ENCODE results near the gene RSPH3. TPM values are rescaled to one million over a fixed set of nuclear protein-coding genes. Genes with fewer than 3 reads are reported as not detected.

RSPH3 gene, protein sequence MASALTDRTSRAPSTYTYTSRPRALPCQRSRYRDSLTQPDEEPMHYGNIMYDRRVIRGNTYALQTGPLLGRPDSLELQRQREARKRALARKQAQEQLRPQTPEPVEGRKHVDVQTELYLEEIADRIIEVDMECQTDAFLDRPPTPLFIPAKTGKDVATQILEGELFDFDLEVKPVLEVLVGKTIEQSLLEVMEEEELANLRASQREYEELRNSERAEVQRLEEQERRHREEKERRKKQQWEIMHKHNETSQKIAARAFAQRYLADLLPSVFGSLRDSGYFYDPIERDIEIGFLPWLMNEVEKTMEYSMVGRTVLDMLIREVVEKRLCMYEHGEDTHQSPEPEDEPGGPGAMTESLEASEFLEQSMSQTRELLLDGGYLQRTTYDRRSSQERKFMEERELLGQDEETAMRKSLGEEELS
- 5.3 TPM for polyA plus RNA-seq (2013, experiment 1 of 2)
- 4.6 TPM for polyA plus RNA-seq (2013, experiment 2 of 2)

DNA sequence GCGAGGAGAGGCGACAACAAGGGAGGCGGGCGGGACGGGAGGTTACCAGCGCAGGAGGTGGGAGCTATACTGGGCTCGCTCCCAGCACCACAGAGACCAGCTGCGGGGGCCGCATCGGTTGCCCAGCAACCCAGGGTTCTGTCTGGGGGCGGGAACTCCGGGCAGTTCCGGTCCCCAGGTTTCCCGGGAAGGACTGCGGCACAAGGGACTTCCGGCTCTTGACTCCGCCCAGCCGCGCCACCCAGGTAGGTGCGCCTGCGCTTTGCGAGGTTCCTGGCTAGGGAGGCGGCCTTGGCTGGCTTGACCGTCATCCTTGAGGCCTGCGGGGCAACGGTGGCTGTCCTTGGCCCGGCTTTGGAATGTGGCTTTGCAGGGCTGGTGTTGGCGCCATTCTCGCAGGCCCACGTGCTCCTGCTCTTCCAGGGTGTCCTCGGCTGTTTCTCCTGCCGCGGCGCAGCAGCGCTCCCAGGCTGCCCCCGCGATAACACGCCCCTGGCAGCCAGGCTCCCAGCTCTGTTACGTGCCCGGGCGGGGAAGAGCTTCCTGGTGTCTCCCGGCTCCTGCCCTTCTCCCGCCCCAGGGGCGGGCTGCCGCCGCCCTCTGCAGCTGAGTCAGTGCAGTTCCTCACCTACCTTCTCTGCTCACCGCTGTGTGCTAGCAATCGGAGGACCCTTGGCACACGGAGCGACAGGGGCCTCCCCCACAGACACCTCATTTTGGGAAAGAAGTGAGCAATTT is at the start of gene RSPH3:
Gene RSPH3 (minus strand): TSS at position 537 of the 738 bp plus-strand sequence. CDS start 652 bp downstream, outside the sequence.
- no peaks in the 10 kb centered on the region for H3K9me3 ChIP-seq (ENCODE audit: control insufficient read depth, low read length)
- peak within 1 kb of the TSS; percentile 69 for H3K4me3 ChIP-seq (ENCODE audit: extremely low read depth, insufficient read depth, low read length, poor library complexity, severe bottlenecking)
- H3K36me3 ChIP-seq (ENCODE audit: control insufficient read depth, insufficient read depth, low read length): no peaks in the 10 kb centered on the region
- WGBS, 2 experiments (ENCODE audit: insufficient coverage in 2 of 2): 0% methylated on average over 46 to 47 of the region's 50 CpGs
- peak within 1 kb of the TSS; percentile 92 for H3K27ac ChIP-seq (ENCODE audit: low read depth, low read length, severe bottlenecking)
- peaks cover 12% of the 10 kb centered on the region for H3K4me1 ChIP-seq (ENCODE audit: control insufficient read depth, insufficient read depth, low read length, poor library complexity, severe bottlenecking)

DNA sequence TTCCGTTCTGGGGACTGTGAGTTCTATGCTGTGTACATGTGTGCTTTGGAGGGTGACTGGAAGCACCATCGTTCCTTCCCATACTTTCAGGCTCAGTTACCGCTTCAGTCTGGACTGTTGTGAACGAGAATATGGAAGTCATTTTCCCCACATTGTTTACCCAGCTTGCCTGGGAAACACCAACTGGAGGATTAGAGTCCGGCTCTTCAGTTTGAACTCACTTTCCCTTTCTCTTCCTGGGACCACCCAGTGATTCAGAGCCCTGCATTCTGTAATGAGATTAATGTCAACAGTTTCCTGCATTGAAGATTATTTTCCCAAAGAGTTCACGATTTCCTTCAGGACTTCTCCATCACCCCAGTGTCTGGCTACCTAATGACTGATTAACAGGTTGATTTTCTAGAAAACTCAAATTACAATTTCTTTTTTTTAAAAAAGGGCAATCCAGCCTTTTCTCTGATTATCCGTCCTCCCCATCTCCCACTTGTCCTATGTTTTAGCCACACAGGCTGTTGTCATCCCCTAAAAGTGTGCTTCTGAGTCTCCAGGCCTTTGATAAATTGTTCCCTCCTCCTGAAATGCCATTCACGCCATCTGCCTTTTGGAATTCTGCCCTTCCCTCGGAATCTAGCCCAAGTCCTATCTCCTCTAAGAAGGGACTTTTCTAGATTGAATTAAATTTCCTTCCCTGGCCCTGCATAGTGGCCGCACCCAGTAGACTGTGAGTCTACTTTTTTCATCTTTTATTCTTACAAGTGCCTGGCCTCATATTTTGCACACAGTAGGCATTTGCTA is 48.1 kb upstream of the RSPH3 start:
- H3K27ac ChIP-seq (ENCODE audit: low read depth, low read length, severe bottlenecking): no peak overlapping the region
- H3K4me1 ChIP-seq (ENCODE audit: control insufficient read depth, insufficient read depth, low read length, poor library complexity, severe bottlenecking): no peaks in the 10 kb centered on the region
- H3K4me3 ChIP-seq (ENCODE audit: extremely low read depth, insufficient read depth, low read length, poor library complexity, severe bottlenecking): no peak overlapping the region
- H3K36me3 ChIP-seq (ENCODE audit: control insufficient read depth, insufficient read depth, low read length): no peaks in the 10 kb centered on the region
- no peaks in the 10 kb centered on the region for H3K9me3 ChIP-seq (ENCODE audit: control insufficient read depth, low read length)
- 91 to 93% methylated on average over 4 to 6 of the region's 10 CpGs for WGBS, 2 experiments (ENCODE audit: insufficient coverage in 2 of 2)

DNA sequence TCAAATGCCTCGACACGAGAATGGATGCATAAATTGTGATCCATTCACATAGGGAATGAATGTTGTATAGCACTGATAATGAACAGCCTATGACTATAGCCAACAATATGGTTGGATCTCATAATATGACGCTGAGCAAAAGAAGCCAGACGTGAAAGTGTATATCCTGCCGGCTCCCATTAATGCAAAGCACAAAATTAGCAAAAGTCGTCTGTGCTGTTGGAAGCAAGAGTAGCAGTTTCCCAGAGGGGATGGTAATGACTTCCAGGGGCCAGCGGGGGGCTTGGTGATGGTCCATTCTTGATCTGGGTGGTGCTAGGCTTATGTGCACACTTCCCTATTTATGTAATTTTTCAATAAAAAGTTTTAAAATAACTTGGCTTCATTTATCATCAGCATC is 45.8 kb upstream of the RSPH3 start:
- Histone ChIP-seq H3K36me3 (ENCODE audit: control insufficient read depth, insufficient read depth, low read length) (no peaks in the 10 kb centered on the region), H3K27ac (ENCODE audit: low read depth, low read length, severe bottlenecking) (no peak overlapping the region), H3K4me1 (ENCODE audit: control insufficient read depth, insufficient read depth, low read length, poor library complexity, severe bottlenecking) (no peaks in the 10 kb centered on the region), H3K4me3 (ENCODE audit: extremely low read depth, insufficient read depth, low read length, poor library complexity, severe bottlenecking) (no peak overlapping the region), H3K9me3 (ENCODE audit: control insufficient read depth, low read length) (no peaks in the 10 kb centered on the region)
- WGBS, 2 experiments (ENCODE audit: insufficient coverage in 2 of 2): 66 to 98% methylated on average over 4 to 6 of the region's 7 CpGs

DNA sequence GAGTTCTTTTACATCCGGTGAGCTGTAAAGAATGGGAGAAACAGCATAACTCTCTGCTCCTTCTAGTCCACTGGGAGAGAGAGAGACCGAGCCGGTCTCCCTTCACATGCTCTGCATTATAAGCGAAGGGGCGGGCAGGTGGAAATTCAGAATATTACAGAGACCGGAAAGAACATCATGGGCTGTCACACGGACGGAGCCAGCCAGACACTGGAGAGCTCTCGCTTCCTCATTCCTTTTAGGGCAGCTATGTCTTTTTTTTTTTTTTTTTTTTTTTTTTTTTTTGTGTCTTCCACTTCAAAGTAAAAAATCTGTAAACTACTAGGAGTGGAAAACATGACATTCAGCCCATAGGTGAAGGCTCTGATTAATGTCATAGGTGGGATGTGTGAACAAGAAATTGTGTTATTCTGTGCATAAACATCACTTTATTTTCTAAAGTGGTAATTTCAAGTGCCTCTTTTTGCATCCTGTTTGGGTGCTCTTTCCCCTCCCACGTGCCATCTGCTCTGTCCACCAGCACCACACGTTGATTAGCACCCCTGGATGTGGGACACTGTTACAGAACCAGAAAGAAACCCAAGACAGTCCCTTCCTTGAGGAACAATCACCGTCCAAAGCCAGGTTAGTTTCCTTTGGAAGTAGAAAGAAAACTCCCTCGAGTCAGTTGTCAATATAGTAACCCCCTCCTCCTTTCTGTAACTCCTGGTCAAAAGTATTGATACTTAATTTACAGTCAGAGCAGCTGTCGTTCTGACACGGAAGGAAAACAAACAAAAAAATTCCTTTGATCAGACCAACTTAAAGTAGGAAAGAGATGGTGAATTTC is 45.1 kb upstream of the RSPH3 start, which contains the start of gene TAGAP:
Gene TAGAP (minus strand): TSS at position 93 of the 829 bp plus-strand sequence. CDS start 845 bp downstream, outside the sequence.
- no peaks in the 10 kb centered on the region for H3K4me1 ChIP-seq (ENCODE audit: control insufficient read depth, insufficient read depth, low read length, poor library complexity, severe bottlenecking)
- H3K9me3 ChIP-seq (ENCODE audit: control insufficient read depth, low read length): no peaks in the 10 kb centered on the region
- H3K27ac ChIP-seq (ENCODE audit: low read depth, low read length, severe bottlenecking): no peak within 1 kb of the TSS
- WGBS, 2 experiments (ENCODE audit: insufficient coverage in 2 of 2): 77 to 78% methylated on average over 4 to 6 of the region's 15 CpGs
- no peak within 1 kb of the TSS for H3K4me3 ChIP-seq (ENCODE audit: extremely low read depth, insufficient read depth, low read length, poor library complexity, severe bottlenecking)
- H3K36me3 ChIP-seq (ENCODE audit: control insufficient read depth, insufficient read depth, low read length): no peaks in the 10 kb centered on the region

DNA sequence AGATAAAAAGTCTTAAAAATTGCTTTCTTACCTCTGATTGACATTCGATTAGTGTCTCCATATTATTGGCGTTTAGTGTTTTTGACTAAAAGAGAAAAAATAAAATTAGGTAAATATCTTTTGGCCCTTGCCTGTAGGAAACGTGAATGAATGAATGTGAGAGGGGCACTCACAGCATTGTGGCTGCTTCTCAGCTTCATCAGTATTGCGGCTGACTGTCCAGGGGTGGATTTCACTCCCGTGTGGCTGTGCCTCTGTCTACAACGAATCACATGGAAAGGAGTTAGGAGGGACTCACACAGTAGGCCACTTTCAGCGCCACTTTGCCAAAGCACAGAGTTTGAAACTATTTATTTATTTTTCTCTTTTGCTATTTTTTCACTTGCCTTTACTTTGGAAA is 43.9 kb upstream of the RSPH3 start:
- WGBS, 2 experiments (ENCODE audit: insufficient coverage in 2 of 2): 74 to 75% methylated on average over 1 to 3 of the region's 7 CpGs
- no peak overlapping the region for H3K27ac ChIP-seq (ENCODE audit: low read depth, low read length, severe bottlenecking)
- no peaks in the 10 kb centered on the region for H3K36me3 ChIP-seq (ENCODE audit: control insufficient read depth, insufficient read depth, low read length)
- H3K4me3 ChIP-seq (ENCODE audit: extremely low read depth, insufficient read depth, low read length, poor library complexity, severe bottlenecking): no peak overlapping the region
- no peaks in the 10 kb centered on the region for H3K9me3 ChIP-seq (ENCODE audit: control insufficient read depth, low read length)
- H3K4me1 ChIP-seq (ENCODE audit: control insufficient read depth, insufficient read depth, low read length, poor library complexity, severe bottlenecking): no peaks in the 10 kb centered on the region

DNA sequence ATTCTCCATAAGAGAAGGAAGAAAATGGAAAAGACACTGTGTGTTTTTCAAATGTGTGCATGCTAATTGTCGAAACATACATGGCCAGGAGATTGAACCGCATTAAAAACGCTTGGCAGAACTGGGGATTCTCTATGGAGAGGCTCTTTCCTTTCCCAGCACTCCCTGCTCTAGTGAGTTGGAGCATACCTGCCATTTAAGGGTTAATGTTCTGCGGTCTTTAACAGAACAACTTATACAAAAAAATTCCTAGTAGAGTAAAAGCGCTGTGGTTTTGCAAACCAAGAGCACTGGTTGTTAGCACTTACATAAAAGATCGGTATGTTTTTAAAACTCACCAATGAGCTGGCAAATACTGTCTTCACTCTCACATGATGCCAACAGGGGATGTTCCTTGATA is 43.2 kb upstream of the RSPH3 start:
- Histone ChIP-seq H3K4me1 (ENCODE audit: control insufficient read depth, insufficient read depth, low read length, poor library complexity, severe bottlenecking) (no peaks in the 10 kb centered on the region), H3K4me3 (ENCODE audit: extremely low read depth, insufficient read depth, low read length, poor library complexity, severe bottlenecking) (no peak overlapping the region), H3K9me3 (ENCODE audit: control insufficient read depth, low read length) (no peaks in the 10 kb centered on the region), H3K27ac (ENCODE audit: low read depth, low read length, severe bottlenecking) (no peak overlapping the region), H3K36me3 (ENCODE audit: control insufficient read depth, insufficient read depth, low read length) (no peaks in the 10 kb centered on the region)
- WGBS, 2 experiments (ENCODE audit: insufficient coverage in 2 of 2): 70 to 82% methylated on average over 3 to 4 of the region's 6 CpGs

DNA sequence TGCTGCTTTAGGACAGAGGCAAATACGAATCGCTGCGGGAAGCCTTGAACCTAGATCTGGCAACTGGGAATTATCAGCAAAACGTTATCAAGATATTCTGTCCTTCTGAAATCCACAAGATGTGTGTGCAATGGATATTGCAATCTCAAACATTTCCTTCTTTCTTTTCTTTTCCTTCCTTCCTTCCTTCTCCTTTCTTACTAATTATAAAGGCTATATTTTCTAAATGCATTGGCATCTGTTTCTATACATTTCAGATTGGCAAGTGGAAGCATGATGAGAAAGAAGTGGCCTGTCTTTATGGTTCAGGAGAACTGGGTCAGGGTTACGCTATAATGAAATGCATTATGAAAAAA is 42.8 kb upstream of the RSPH3 start:
- no peak overlapping the region for H3K4me3 ChIP-seq (ENCODE audit: extremely low read depth, insufficient read depth, low read length, poor library complexity, severe bottlenecking)
- peak overlapping the region; percentile 63 for H3K27ac ChIP-seq (ENCODE audit: low read depth, low read length, severe bottlenecking)
- 21 to 34% methylated on average over 4 of the region's 5 CpGs for WGBS, 2 experiments (ENCODE audit: insufficient coverage in 2 of 2)
- no peaks in the 10 kb centered on the region for H3K9me3 ChIP-seq (ENCODE audit: control insufficient read depth, low read length)
- no peaks in the 10 kb centered on the region for H3K4me1 ChIP-seq (ENCODE audit: control insufficient read depth, insufficient read depth, low read length, poor library complexity, severe bottlenecking)
- no peaks in the 10 kb centered on the region for H3K36me3 ChIP-seq (ENCODE audit: control insufficient read depth, insufficient read depth, low read length)

DNA sequence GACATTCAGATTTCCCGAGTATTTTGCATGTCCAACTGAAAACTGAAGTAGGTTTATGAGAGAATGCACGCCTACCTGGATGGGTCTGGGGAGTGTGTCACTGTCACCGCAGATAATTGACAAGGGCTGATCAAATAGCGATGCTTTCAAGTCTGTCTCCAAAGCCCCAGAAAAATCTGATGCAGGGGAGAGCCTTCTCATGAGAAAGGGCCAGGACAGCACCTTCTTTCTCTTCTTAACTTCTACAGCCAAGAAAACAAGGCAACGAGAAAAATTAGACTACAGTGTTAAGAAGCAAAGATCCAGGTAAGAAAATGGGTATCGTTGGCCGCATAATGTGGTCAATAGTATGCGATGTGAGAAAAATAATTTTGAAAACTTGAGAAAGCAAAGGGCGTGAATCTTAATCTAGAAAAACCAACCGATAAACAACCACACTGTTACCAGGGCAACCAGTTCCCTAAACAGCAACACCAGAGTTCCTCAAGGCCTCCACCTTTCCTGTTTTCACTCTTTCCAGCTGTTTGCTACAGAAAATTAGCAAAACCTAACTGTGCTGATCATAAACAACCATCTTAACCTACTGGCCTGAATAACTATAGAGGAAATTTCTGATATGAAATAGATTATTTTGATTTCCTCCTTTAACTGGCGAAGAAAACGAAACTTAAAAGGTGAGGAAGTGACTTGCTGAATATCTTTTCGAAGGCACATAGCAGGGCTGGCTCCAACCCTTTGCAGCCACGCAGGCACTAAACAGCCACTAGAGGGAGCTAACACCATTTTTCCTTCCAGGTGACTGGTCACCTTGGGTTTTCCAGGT is 42.2 kb upstream of the RSPH3 start:
- 58 to 63% methylated on average over 8 of the region's 14 CpGs for WGBS, 2 experiments (ENCODE audit: insufficient coverage in 2 of 2)
- Histone ChIP-seq H3K36me3 (ENCODE audit: control insufficient read depth, insufficient read depth, low read length) (no peaks in the 10 kb centered on the region), H3K27ac (ENCODE audit: low read depth, low read length, severe bottlenecking) (peak overlapping the region; percentile 63), H3K9me3 (ENCODE audit: control insufficient read depth, low read length) (no peaks in the 10 kb centered on the region), H3K4me3 (ENCODE audit: extremely low read depth, insufficient read depth, low read length, poor library complexity, severe bottlenecking) (no peak overlapping the region), H3K4me1 (ENCODE audit: control insufficient read depth, insufficient read depth, low read length, poor library complexity, severe bottlenecking) (no peaks in the 10 kb centered on the region)

DNA sequence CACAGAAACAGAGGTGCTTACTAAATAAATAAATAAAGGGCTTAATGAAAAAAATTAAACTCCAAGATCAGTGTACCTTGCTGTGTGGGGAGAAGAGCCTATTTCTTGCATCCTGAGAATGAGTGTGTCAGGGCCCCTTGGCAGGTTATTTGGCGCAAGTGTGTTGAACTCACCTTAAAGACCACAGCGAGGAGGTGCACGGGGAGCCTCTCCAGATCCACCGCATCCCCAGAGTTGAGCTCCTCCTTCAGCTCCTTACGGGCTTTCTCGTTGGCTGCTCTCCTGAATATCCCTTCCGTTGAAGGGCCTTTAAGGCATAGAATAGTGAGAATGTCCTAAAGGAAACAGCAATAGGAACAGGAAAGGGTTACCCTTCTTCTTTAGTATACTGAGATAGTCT is 41.2 kb upstream of the RSPH3 start:
- no peaks in the 10 kb centered on the region for H3K36me3 ChIP-seq (ENCODE audit: control insufficient read depth, insufficient read depth, low read length)
- 92% methylated on average over 7 of the region's 7 CpGs; no CpG with 5 or more reads in 1 of the 2 experiments for WGBS, 2 experiments (ENCODE audit: insufficient coverage in 2 of 2)
- no peaks in the 10 kb centered on the region for H3K4me1 ChIP-seq (ENCODE audit: control insufficient read depth, insufficient read depth, low read length, poor library complexity, severe bottlenecking)
- H3K4me3 ChIP-seq (ENCODE audit: extremely low read depth, insufficient read depth, low read length, poor library complexity, severe bottlenecking): no peak overlapping the region
- no peaks in the 10 kb centered on the region for H3K9me3 ChIP-seq (ENCODE audit: control insufficient read depth, low read length)
- H3K27ac ChIP-seq (ENCODE audit: low read depth, low read length, severe bottlenecking): no peak overlapping the region
